ENCODE results near the gene PDE8A. TPM values are rescaled to one million over a fixed set of nuclear protein-coding genes. Genes with fewer than 3 reads are reported as not detected.

The PDE8A gene
- total RNA-seq, 1 experiment from 2014 or later, result 32.0 TPM

- BruUV-seq (replicated peaks), result no TSS peak
- intact Hi-C loops (cut with micrococcal nuclease; ENCODE audit: unreplicated experiment), result no loop called here
Measured at GRCh38 chr15:84988909-84989644, 7.4 kb downstream of the PDE8A start.

GRCh38 chr15:84990507-84990906, 8.9 kb downstream of the PDE8A start:
- DNase-seq, result no peak
- Histone ChIP-seq H3K4me1 (peaks cover 11% of the 10 kb centered on the region), H3K9me3 (no peaks in the 10 kb centered on the region), H3K36me3 (ENCODE audit: control insufficient read depth, insufficient read depth, low read length) (no peaks in the 10 kb centered on the region), H3K4me3 (ENCODE audit: low read depth, low read length) (no peak overlapping the region), H3K27me3 (replicated peaks; ENCODE audit: control insufficient read depth, insufficient read depth, low read length) (no peaks in the 10 kb centered on the region)
- Mint-ChIP-seq H3K27ac (ENCODE audit: unreplicated experiment) (no peak overlapping the region), H3K4me1 (ENCODE audit: low read depth, unreplicated experiment) (peaks cover 11% of the 10 kb centered on the region), H3K4me3 (ENCODE audit: unreplicated experiment) (no peak overlapping the region), H3K27me3 (ENCODE audit: insufficient read depth, unreplicated experiment) (no peaks in the 10 kb centered on the region), H3K36me3 (ENCODE audit: insufficient read depth, unreplicated experiment) (no peaks in the 10 kb centered on the region), H3K9me3 (ENCODE audit: unreplicated experiment) (no peaks in the 10 kb centered on the region)
- no TSS peak for BruUV-seq (replicated peaks)
- CTCF ChIA-PET, result no interaction called here
- POLR2A ChIA-PET, result no interaction called here
- TF ChIP-seq CTCF (IDR thresholded peaks at IDR 0.05; ENCODE audit: insufficient read depth in 1 of 2, low read depth in 1 of 2, low read length in 1 of 2, severe bottlenecking in 1 of 2, unreplicated experiment in 1 of 2), result no peak
- intact Hi-C loops (cut with micrococcal nuclease; ENCODE audit: unreplicated experiment), result no loop called here

More at GRCh38 chr15:84988909-84989644, 7.4 kb downstream of the PDE8A start:
- Histone ChIP-seq H3K4me1 (peaks cover 11% of the 10 kb centered on the region), H3K9me3 (no peaks in the 10 kb centered on the region), H3K36me3 (ENCODE audit: control insufficient read depth, insufficient read depth, low read length) (no peaks in the 10 kb centered on the region), H3K4me3 (ENCODE audit: low read depth, low read length) (no peak overlapping the region), H3K27me3 (replicated peaks; ENCODE audit: control insufficient read depth, insufficient read depth, low read length) (no peaks in the 10 kb centered on the region)
- Mint-ChIP-seq H3K9me3 (ENCODE audit: unreplicated experiment) (no peaks in the 10 kb centered on the region), H3K27me3 (ENCODE audit: insufficient read depth, unreplicated experiment) (no peaks in the 10 kb centered on the region), H3K36me3 (ENCODE audit: insufficient read depth, unreplicated experiment) (no peaks in the 10 kb centered on the region), H3K4me3 (ENCODE audit: unreplicated experiment) (no peak overlapping the region), H3K27ac (ENCODE audit: unreplicated experiment) (no peak overlapping the region), H3K4me1 (ENCODE audit: low read depth, unreplicated experiment) (peaks cover 11% of the 10 kb centered on the region)
- ChIA-PET CTCF (no interaction called here), POLR2A (no interaction called here)
- no peak for DNase-seq
- no peak for TF ChIP-seq CTCF (IDR thresholded peaks at IDR 0.05; ENCODE audit: insufficient read depth in 1 of 2, low read depth in 1 of 2, low read length in 1 of 2, severe bottlenecking in 1 of 2, unreplicated experiment in 1 of 2)

- H3K4me3 Mint-ChIP-seq (ENCODE audit: unreplicated experiment), result no peak overlapping the region
- no TSS peak for BruUV-seq (replicated peaks)
- Histone ChIP-seq H3K9me3 (no peaks in the 10 kb centered on the region), H3K4me1 (peaks cover 11% of the 10 kb centered on the region), H3K27me3 (replicated peaks; ENCODE audit: control insufficient read depth, insufficient read depth, low read length) (no peaks in the 10 kb centered on the region), H3K4me3 (ENCODE audit: low read depth, low read length) (no peak overlapping the region), H3K36me3 (ENCODE audit: control insufficient read depth, insufficient read depth, low read length) (no peaks in the 10 kb centered on the region)
- H3K27me3 Mint-ChIP-seq (ENCODE audit: insufficient read depth, unreplicated experiment), result no peaks in the 10 kb centered on the region
- peaks cover 11% of the 10 kb centered on the region for H3K4me1 Mint-ChIP-seq (ENCODE audit: low read depth, unreplicated experiment)
- no peak for DNase-seq
- ChIA-PET CTCF (no interaction called here), POLR2A (no interaction called here)
- no peaks in the 10 kb centered on the region for H3K9me3 Mint-ChIP-seq (ENCODE audit: unreplicated experiment)
- intact Hi-C loops (cut with micrococcal nuclease; ENCODE audit: unreplicated experiment), result no loop called here
- TF ChIP-seq CTCF (IDR thresholded peaks at IDR 0.05; ENCODE audit: insufficient read depth in 1 of 2, low read depth in 1 of 2, low read length in 1 of 2, severe bottlenecking in 1 of 2, unreplicated experiment in 1 of 2), result no peak
- H3K36me3 Mint-ChIP-seq (ENCODE audit: insufficient read depth, unreplicated experiment), result no peaks in the 10 kb centered on the region
- H3K27ac Mint-ChIP-seq (ENCODE audit: unreplicated experiment), result no peak overlapping the region
Measured at GRCh38 chr15:84991014-84991712, 9.5 kb downstream of the PDE8A start.
